IPS DF 4.7 (cell line): ENCODE measurements around the gene ABTB1.
"Not testable (repeated sequence)": the region's sequence is repeated elsewhere in the genome, so short reads cannot be mapped to it uniquely, and the experiment has no call there.

Experiments used
- DNase-seq: peaks from one replicate; pipeline ENCODE4 v3.0.0-alpha.2; 2013; ENCODE audit warnings: low spot score; ENCODE audit errors: extremely low read depth

The ABTB1 gene

DNA sequence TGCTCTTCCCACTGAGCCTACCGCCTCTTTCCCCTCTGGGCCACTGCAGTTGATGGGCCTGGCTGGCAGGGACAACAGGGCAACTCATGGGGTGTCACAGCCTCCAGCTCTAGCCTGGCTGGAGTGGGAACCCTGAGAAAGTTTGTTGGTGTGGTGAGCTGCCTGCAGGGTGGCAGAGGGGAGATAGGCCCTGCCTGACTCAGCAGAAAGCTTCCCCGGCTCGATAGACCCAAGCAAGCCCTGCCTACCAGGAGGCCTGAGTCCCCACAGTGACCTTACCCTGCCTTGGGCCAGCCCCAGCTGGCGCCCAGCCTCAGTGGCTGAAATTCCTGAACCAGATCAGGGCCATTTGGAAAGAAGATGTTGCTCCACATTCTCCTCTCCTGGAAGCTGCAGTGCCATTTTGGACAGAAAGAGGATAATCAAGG is 29.4 kb downstream of the ABTB1 start:
- DNase-seq: no peak

DNA sequence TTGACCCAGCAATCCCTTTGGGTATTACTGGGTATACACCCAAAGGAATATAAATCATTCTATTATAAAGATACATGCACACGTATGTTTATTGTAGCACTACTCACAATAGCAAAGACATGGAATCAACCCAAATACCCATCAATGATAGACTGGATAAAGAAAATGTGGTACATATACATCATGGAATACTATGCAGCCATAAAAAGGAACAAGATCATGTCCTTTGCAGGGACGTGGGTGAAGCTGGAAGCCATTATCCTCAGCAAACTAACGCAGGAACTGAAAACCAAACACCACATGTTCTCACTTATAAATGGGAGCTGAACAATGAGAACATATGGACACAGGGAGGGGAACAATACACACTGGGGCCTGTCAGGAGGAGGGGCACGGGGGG is 32.1 kb downstream of the ABTB1 start:
- DNase-seq: not testable (repeated sequence)

DNA sequence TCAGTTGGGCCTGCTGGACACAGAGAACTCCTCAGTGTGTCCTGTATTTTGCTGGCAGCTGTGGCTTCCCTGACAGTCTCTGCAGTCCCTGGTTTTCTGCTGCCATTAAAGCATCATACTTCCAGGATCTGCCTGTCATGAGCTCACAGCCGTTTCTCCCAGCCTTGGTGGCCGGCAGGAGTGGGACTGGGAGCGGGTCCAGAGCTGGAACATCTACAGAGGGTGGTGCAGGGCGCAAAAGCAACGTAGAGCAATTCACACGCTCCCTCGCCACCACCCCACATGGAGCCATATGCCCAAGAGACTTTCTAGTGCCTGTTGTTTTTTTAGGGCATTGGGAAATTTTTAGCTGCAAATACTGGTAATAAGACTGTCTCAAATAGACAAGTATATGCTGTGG is 33.6 kb downstream of the ABTB1 start:
- DNase-seq: no peak

DNA sequence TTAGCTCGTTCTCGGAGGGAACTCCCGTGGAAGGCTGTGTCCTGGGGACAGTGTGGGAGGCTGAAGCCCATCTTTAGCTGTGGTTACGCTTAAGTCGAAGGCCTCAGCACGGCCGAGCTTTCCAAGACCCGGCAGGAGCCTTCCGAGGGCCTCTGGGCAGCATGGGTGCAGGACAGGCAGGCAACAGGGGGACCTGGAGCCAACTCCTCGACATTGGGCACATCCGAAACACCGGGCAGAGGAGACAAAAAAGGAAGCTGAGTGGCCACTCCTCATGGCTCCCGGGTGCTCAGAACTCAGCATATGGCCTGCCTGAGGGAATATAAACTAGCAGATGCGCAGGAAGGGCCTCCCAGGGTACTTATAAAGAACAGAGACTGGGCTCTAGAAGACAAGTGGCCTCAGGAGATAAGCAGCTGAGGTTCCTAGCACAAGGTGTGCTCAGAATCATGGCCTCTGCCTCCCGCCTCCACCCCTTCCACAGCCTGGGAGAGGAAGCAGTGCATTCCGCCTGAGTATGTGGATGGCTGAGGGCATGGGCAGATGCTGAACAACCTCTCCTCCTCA is 34.1 kb downstream of the ABTB1 start:
- no peak for DNase-seq

DNA sequence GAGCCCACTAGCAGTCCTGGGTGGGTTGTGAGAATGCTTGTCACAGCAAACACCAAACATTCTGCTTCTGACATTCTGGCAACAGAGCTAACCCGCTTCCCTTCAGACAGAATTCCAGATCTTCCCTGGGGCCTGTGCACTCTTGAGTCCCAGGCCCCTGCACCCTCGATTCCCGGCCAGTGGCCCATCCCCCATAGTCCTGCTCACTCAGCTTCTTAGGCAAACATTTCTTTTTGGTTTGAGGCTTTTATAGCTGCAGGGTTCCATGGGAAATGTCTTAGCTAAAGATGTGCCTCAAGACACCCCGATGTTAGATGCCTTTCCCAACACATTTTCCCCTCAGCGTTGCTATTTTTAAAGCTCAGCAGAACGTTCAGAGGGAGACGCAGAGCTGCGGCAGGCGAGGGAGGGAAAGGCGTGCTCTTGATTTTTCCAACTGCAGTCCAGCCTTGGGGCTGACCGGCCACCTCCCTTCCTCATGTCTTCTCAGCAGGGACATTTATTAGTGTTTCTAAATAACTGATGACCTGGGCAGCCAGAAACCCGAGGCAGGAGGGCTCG is 35.2 kb downstream of the ABTB1 start:
- no peak for DNase-seq

DNA sequence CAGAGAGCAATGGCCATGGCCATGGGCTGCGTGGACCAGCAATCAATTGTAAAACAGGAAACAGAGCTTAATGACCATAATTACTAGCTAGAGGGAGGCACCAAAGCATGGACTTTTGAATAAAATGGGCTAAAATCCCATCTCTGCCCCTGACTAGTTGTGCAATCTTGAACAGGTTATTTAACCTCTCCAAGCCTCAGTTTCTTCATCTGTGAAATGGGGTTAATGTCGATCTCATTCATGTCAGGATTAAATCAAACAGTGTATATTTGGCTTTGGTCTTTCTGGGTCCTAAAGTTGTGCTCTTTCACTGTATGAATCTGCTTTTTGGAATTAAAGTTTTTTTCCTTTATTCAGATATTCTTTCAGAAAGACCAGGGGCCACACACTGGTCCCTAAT is 36.1 kb downstream of the ABTB1 start:
- DNase-seq: no peak

DNA sequence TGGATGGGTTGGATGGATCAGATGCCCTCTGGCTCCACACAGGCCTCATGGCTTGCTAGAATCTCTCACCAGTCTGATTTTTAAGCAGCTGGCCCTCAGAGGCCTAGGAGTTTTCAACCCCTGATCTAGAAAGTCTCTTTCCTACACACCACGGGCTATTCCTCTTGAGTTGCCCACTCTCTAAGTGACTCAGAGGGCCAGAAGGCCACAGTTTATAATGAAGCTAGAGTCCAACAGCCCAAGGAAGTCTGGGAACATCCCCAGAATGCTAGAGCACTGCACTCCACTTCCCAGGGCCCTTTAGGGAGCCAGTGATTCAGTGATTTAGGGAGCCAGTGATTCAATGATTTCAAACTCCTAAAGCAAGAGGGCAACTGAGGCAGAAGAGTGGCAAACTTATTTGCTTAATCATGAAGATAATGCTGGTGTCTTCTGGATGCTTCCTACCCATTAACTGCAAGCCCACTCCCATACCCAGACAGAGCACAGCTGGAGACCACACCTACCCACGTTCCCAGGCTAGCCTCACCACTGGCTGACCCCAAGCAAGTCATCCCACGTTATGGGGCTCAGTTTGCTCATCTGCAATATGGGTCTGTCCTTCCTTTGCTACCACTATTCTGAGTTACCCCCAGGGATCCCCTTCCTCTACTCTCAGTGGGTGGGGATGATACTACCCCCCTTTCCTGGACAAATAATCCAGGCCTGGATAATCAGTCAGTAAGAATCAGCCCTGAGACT is 36.7 kb downstream of the ABTB1 start:
- no peak for DNase-seq

DNA sequence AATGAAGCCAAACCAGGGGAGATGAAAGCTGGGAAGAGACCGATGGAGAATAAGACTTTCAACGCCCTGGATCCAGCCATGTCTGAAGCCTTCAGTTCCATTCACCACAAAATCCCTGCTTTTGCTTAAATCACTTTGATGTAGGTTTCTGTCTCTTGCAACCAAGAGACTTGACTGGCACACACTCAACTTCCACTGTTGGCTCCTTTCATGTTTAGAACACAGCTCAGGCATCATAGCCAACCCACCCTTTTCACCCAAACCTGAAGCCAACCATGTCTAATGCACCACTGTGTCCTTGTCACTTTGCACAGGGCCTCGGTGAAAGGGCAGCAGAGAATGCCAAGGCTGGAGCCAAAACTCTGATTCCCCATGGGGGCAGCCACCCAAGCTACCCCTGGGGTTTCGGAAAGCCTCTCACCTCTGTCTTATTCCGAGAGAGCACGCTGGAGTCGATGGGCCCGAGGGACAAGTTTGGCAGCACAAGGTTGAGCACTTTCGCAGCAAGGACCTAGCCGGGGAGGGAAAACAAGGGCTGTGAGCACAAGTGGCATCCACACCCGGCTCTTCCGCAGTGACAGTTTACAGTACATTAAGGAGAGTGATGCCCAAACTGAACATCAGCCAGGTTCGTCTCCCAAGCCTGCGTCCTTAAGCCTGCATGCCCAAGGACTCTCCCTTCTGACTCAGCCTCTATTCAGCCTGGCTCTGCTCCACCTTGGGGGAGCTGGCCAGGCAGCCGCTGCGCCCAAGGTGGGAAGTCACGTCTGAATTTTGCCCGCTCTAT is 37.6 kb downstream of the ABTB1 start:
- no peak for DNase-seq

DNA sequence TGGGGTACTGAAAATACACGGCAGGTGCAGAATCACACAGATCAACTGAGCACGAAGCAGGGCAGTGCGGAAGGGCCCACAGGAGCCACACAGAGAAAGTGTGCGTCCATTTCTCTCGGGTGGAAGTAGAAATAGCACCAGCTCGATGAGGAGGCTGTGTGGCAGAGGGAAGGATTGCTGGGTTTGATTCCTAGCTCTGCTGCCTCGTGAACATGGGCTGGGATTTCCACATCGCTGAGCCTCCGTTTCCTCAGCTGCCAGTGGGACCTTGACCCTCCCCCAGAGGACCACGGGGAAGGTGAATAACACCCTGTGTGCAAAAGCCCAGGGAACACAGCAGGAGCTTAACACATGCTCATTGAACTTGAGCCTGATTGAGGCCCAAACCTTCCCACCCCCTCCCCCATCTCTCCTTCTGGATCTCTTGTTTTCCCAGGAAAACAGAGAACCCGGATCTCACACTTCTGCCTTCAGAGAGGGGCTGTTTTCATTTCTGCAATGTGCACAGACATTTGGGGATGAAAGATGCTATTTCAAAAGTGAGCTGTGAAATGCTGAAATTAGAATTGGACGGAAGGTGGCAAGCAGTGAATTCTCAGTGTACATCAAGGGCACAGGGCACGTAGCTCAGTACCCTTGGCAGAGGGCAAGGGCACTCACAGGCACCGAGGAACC is 38.4 kb downstream of the ABTB1 start:
- no peak for DNase-seq

DNA sequence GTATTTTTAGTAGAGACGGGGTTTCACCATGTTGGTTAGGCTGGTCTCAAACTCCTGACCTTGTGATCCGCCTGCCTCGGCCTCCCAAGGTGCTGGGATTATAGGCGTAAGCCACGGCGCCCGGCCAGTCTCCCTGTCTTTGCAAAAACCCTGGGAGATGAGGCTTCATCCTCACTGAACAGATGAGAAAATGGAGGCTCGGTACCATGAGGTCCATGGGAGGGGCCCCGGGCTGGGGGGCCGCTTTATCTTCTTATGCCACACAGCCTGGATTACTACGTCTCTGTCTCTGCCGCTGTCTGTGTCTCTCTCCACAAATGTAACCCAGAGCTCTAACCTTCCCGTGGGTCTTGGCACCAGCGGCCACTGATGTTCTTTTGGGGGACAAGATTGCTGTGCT is 39.1 kb downstream of the ABTB1 start:
- DNase-seq: no peak

DNA sequence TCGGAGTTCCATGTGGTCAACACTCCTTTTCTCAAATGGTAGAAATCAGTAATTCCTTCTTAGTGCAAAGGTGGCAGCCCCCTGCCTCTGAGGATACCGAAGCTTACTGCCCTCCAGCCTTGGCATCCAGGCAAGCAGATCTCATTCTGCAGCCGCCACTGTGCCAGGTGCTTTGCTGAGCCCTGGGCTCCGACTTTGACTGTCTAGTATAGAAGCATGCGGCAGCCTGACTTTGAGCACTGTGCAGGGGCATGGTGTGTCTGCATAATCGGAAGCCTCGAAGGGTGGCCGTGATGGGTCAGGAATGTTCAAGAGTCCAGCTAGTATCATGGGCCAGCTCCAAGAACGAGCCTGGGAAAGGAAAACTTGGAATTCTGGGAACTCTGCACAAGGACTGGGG is 39.7 kb downstream of the ABTB1 start:
- DNase-seq: no peak

DNA sequence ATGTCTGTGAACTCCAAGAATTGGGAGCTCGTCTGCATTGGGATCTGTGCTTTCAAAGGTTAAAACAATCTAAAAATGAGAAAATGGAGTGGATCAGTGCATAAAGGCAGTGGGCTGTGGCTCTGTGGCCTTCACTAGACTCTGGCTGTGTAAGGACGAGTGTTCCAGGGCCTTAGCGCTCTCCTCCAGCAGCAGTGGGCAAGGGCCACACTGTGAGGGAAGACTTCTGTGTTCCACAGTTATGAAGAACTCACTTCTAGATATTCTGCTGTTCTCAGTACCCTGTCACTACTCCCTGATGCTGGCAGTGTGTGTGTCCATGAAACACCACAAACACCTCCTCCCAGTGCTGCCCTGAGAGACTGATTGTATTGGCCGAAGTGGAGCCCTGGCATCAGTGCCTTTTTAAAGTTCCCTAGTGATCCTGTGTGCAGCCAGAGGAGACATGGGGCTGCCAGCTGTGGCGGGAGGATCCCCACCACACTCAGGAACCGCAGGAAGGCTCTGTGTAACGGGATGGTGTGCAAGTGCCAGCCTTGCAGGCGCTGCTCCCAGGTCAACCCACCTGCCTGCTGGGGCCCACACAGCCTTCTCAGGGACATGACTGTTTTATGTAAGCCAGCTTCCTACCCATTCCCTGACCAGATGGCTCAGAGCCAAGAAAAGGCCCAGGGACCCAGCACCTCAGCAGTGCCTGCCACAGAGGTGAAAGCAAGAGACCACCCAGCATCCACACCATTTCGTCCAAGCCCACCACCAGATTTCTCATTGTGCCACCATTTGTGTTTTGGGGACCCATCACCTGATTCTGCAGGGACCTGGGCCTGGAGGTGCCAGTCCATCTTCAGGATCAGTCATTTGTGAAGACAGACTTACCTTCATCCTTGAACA is 40.4 kb downstream of the ABTB1 start:
- DNase-seq: no peak

DNA sequence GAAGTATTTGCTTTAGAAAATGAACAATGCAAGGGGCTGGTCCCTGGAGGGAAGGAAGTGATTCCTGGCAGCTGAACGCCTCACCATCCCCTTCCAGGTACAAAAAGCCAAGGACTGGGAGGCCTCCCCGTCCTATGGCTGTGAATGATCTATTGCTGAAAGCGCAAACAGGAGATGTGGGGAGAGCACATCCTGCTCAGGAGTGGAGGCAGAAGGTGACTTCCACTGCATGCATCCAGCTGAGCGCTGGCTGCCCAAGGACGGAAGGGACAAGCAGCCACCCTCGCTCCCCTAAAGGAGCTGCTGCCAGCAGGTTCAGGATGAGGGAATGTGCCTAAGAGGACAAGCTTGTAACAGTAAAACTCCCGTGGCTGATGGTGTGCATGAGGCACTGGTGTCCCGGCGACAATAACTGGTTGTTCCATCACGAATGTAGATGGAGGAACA is 41.4 kb downstream of the ABTB1 start:
- DNase-seq: no peak

DNA sequence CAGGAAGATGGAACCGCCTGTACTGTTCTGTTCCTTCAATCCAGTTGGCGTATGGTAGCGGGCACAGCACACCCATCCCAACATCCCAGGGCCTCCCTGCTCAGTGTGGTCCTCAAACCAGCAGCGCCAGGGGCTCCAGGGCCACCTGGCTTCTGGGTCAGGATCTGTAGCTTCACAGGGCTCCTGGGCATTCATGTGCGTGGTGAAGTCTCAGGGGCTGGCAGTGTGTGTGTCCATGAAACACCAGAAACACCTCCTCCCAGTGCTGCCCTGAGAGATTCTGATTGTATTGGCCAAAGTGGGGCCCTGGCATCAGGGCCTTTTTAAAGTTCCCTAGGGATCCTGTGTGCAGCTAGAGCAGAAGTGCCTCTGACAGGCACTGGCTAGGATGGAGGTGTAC is 42.1 kb downstream of the ABTB1 start:
- DNase-seq: no peak

DNA sequence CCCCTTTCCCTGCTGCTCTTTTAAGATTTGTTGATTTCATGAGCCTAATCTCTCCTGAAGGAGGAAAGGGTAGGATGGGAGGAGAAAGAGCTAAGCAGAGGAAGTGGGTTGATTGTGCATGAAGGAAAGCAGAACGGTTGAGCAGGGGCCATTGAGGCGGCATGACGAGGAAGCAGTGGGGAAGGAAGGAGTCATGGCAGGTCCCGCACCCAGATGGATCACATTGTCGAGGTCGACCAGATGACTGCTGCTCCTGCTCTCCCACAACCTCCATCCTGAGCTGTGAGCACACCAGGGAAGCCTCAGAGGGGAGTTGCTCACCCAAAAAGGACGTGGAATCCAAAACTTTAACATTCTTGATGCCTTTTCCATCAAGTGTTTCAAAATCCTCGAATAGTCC is 42.8 kb downstream of the ABTB1 start:
- DNase-seq: no peak

DNA sequence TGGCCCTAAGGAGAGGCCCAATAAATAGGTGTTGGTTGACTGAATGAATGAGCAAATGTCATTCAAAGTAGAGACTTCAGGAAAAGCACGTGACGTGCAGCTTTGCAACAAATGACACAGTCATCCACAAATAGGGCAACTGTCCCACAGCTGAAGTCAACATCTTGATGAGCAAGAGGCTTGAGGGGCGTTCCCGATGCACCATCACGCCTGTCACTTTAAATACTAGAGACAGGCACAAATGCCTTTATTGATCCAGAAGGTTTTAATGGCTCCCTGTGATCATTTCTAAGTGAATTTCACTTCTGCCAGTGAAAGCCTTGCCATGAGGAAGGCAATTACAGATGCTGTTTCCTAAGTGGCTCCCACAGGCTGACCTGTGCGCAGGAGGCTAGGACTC is 43.6 kb downstream of the ABTB1 start:
- no peak for DNase-seq

DNA sequence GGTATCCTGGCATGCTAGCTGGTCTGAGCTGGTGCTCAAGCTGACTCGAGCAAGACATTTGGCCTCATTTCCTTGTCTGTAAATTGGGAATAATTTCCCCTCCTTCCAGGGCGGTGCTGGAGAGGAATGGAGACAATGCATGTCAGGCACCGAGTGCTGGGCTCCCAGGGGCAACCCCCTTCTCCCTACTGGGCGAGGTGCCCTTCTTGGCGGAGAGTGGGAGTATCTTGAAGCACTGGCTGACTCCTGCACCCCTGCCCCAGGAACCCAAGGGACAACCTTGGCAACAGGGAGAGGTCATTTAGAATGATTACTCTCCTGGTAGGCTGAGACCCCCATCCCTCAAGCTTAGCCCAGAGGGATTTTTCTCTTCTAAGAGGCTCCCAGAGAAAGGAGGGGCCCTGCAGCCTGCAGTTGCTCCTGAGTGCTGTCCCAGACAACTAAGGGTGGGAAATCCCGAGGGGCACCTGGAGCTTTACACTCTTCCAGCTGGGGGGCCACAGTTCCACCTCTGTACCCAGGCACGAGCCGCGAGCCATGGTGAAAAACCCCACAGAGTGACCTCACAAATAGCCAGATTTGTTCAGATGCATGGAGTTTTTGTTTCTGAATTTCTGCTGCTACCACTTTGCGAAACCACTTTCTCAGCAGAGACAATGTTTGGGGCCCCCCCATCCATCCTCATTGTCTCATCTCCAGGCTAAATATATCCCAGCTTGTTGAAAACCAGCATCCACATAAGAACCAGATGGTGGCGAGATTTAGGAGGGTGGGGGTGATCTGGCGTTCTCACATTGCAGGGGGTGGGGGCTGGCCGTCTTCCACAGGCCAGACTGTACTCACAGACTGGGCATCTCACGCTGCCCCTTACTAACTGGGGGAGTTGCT is 44.8 kb downstream of the ABTB1 start:
- no peak for DNase-seq

DNA sequence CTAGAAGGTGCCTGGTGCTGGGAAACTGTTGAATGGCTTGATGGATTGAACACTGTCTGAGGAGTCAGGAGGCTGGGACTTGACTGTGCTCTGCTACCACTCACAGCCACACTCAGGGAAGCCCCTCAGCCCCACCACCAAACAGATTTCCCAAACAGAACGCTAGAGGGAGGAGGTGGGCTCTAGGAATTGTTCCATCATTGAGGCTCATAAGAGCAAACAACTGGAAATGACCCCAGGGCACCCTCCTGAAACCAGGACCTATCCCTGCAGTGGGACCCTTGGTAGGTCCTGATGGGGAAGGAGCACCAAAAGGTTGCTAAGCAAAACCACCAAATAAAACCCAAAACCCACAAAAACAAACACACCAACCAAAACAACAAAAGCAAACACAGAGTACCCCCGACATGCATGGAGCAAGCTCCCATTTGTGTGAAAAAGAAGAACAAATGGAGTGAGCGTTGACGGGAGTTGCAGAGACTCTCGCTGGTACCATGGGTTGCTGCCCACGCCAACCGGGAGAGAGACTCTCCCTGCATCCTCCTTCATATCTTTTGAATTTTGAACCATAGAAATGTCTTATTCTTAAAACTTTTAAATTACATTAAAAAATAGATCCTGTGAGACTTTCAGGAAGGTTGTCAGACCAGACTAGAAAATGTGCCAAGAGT is 45.6 kb downstream of the ABTB1 start:
- no peak for DNase-seq

DNA sequence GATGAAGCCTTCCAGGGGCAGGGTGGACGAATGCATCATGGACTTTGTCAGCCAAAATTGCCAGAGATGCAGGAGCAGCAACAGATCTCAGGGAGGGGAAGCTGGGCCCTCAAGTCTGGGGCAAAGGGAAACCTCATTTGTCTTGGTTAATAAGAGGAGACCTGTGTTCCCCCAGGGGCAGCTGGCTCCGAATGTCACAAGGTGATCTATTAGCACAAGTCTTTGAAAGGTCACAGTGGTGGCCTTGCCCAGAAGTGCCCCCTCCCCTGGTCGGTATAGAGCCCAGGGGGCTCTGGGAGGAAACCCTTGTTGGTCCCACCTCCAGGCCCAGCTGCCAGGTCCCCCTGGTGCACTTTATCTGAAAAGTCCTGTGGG is 46.2 kb downstream of the ABTB1 start:
- no peak for DNase-seq
